H1 (cell line): ENCODE results near the gene KCNRG.

ENCODE experiments used
- ATF2 ChIP-seq: IDR thresholded peaks from 2 replicates; pipeline ENCODE4 v1.6.1; 2012; ENCODE audit warnings: low read length, inconsistent platforms
- CTCF ChIP-seq, 3 experiments: IDR thresholded peaks; 1 replicate in 2 of 3; 2 replicates in 1 of 3; pipeline versions ENCODE4 v1.5.1 to v1.6.1; 2011; ENCODE audit warnings: low read length in 3 of 3, mild to moderate bottlenecking in 3 of 3, inconsistent platforms in 2 of 3, low read depth in 1 of 3, moderate library complexity in 1 of 3; ENCODE audit not compliant: insufficient read depth in 1 of 3; ENCODE audit errors: control extremely low read depth in 1 of 3
- POLR2A ChIP-seq, 2 experiments: IDR thresholded peaks; 1 replicate in 1 of 2; 2 replicates in 1 of 2; pipeline ENCODE4 v1.6.1; 2011; ENCODE audit warnings: low read depth in 2 of 2, low read length in 2 of 2, mild to moderate bottlenecking in 2 of 2; ENCODE audit errors: control extremely low read depth in 1 of 2
- POLR2AphosphoS5 ChIP-seq: IDR thresholded peaks from 2 replicates; pipeline ENCODE4 v1.6.1; 2011; ENCODE audit warnings: low read depth, low read length
- RAD21 ChIP-seq, 2 experiments: IDR thresholded peaks in 1 of 2; conservative IDR thresholded peaks in 1 of 2; 2 replicates each; pipeline ENCODE4 v1.6.1; 2011; ENCODE audit warnings: low read depth in 2 of 2, low read length in 2 of 2, improper control_type of control experiment in 1 of 2, inconsistent platforms in 1 of 2, mild to moderate bottlenecking in 1 of 2, moderate library complexity in 1 of 2
- RNF2 ChIP-seq: fragments of 200-900, 300-1000 bp; sonication (generic); IDR thresholded peaks from 2 replicates; pipeline ENCODE4 v1.7.1; 2016; ENCODE audit warnings: borderline replicate concordance, low read depth, mild to moderate bottlenecking, antibody characterized with exemption, low read length; ENCODE audit not compliant: poor library complexity, severe bottlenecking; ENCODE audit errors: missing control alignments
- TAF1 ChIP-seq: IDR thresholded peaks from 2 replicates; pipeline ENCODE4 v1.6.1; 2011; ENCODE audit warnings: mild to moderate bottlenecking, low read depth, low read length

GRCh38 chr13:49985129-49985528, 30.1 kb upstream of the KCNRG start:
- TF ChIP-seq POLR2A (IDR thresholded peaks at IDR 0.05; ENCODE audit: control extremely low read depth in 1 of 2, low read depth in 2 of 2, low read length in 2 of 2), result no peak
- TF ChIP-seq ATF2, result no peak
- TF ChIP-seq RNF2, result no peak
- no peak for TF ChIP-seq CTCF (IDR thresholded peaks at IDR 0.05; ENCODE audit: control extremely low read depth in 1 of 3, insufficient read depth in 1 of 3, low read depth in 1 of 3, low read length in 3 of 3)
- TF ChIP-seq RAD21 (IDR thresholded peaks at IDR 0.05 in 1 of 2, conservative IDR thresholded peaks at IDR 0.05 in 1 of 2; ENCODE audit: low read depth in 2 of 2, low read length in 2 of 2), result no peak
- TF ChIP-seq POLR2AphosphoS5, result no peak
- no peak for TF ChIP-seq TAF1
